Keratinocyte (primary cell): ENCODE data around the gene CIDEA.

Experiments used
- CTCF ChIP-seq, 3 experiments: IDR thresholded peaks in 1 of 3; conservative IDR thresholded peaks in 1 of 3; optimal IDR thresholded peaks in 1 of 3; 2 replicates in 2 of 3; 3 replicates in 1 of 3; pipeline versions ENCODE3 to v1.5.1; 2011; ENCODE audit warnings: low read length in 3 of 3, mild to moderate bottlenecking in 3 of 3, moderate library complexity in 2 of 3, control low read depth in 1 of 3, inconsistent platforms in 1 of 3; ENCODE audit not compliant: insufficient read depth in 2 of 3; ENCODE audit errors: extremely low read depth in 1 of 3
- EZH2 ChIP-seq: IDR thresholded peaks from one replicate; pipeline ENCODE4 v1.6.1; 2012; ENCODE audit warnings: inconsistent platforms, mild to moderate bottlenecking, low read length, moderate library complexity

- TF ChIP-seq CTCF (optimal IDR thresholded peaks at IDR 0.05 in 1 of 3, IDR thresholded peaks at IDR 0.05 in 1 of 3, conservative IDR thresholded peaks at IDR 0.05 in 1 of 3; ENCODE audit: extremely low read depth in 1 of 3, insufficient read depth in 2 of 3, low read length in 3 of 3): no peak
- no peak for TF ChIP-seq EZH2
Observed at GRCh38 chr18:12312976-12313375, 58.8 kb downstream of the CIDEA start.
